Stimulated activated CD8-positive, alpha-beta memory T cell treated with anti-CD3 and anti-CD28 coated beads, Interleukin-15, amount 100 ng/mL, for 24 hours (primary cell): ENCODE results near the gene TSR3.

Experiments
- DNase-seq: peaks from one replicate; pipeline ENCODE4 v3.0.0-alpha.2; 2020; ENCODE audit warnings: low read depth

Gene TSR3

DNA sequence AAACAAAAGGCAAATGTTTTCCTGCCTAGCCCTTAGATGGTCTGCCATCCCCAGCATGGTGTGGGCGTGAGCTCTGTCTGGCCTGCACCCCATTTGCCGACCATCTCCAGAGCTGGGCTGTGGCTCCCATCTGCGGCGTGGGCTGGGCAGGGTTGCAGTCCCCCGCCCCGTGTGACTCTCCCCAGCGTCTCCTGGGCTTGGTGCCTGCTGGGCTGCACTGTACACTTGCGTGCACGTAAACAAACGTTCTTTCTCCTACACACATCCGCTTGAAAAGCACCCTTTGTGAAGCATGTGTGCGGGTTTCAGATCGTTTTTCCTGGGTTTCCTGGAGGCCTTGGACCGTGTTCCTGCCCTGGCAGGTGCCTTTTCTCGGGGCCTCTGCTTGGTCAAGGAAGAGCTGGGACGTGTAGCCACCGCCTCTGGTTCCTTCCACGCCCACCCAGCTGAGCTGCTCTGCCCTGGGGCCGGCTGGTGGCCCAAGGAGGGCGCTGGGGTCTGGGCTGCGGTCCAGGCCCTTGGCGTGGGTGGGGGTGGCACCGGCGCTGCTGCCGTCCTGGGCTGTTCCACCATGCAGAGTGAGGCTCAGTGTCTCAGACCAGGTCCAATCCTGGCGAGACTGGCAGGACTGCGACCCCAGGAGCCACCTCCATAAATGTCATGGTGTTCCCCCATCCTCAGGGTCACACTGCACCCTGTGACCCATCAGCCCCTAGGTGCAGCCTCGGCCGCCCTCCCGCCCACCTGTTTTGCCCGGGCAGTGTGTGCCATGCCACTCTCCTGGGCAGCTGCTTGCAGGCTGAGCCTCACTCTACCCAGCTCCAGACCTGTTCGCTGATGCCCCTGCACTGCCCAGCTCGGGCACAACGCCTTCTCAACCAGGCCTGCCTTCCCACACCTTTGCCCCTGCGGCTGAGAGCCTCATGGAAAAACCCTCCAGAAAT lies 28.1 kb downstream of the TSR3 start:
- DNase-seq, result no peak

DNA sequence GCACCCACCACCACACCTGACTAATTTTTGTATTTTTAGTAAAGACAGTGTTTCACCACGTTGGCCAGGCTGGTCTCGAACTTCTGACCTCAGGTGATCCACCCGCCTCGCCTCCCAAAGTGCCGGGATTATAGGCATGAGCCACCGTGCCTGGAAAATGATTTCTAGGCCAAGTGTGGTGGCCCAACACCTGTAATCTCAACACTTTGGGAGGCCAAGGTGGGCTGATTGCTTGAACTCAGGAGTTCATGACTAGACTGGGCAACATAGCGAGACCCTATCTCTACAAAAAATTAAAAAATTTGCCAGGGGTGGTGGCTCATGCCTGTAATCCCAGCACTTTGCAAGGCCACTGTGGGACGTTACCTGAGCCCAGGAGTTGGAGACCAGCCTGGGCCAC lies 29.3 kb downstream of the TSR3 start:
- DNase-seq, result no peak

DNA sequence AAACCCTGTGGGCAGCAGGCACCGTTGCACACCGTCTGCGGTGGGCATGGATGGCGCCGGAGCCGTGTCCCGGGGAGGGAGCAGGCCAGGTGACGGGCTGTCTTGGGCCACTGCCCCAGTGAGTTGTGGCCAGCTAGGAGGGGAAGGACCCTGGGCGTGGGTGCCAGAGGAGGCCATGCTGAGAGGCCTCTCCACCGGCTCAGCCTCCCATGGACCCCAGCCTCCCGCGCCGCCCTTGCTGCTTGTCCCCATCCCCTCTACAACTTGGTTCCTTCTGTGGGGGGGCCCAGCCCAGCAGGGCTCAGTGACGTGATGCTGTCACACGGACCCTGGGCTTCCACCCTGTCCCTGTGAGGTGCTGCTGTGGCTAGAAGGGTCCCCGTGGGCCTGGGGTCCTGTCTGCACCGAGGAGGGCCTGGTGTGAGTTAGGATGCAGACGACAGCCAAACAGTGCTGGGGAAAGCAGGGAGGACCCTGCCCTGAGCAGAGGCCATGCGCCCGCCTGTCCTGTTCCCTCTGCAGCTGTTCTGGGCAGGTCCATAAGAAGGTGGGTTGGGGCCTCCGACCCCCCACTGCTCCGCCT lies 30.9 kb downstream of the TSR3 start:
- DNase-seq, result no peak

DNA sequence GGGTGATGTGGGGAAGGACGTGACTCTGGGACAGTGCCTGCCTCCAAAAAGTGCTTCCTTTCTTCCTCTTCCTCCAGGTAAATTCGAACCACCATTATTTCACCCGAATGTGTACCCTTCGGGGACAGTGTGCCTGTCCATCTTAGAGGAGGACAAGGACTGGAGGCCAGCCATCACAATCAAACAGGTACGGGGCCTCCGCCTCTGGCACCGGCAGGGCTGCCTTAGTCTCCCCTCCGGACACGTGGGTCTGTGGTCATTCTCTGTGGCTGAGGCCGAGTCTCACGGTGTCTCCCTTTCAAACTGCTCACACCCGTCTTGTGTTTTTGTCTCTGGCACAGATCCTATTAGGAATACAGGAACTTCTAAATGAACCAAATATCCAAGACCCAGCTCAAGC lies 31.6 kb downstream of the TSR3 start:
- DNase-seq, result no peak

DNA sequence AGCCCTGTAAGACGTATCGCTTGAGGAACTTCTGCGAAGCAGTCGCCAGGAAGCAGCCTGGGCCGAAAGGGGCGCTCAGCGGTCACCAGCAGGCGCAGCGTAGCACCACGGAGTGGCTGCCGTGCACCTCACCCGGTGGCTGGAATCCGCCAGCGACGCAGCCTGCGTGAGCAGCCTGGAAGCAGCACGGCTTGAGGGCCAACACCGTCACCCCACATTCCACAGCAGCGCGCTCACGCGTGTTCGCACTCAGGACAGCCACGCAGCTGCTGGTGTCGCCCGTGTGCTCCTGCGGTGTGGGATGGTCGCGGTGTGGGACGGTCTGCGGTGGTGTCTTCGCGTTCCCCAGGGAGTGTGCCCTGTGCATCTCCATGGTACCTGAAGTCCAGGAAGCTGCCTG lies 32.6 kb downstream of the TSR3 start:
- no peak for DNase-seq

DNA sequence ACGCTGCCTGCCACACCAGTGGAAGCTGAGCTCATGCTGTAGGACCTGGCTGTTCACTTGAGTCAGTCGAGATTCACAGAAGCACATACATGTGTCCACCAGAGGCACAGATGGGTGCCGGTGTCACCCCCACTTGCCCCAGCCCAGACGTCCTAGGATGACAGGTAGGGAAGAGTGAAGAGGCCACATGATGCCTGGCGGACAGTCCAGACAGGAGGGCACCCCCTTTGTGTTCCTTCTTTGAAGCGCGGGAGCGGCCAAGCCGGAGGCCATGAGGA lies 33.5 kb downstream of the TSR3 start:
- no peak for DNase-seq

DNA sequence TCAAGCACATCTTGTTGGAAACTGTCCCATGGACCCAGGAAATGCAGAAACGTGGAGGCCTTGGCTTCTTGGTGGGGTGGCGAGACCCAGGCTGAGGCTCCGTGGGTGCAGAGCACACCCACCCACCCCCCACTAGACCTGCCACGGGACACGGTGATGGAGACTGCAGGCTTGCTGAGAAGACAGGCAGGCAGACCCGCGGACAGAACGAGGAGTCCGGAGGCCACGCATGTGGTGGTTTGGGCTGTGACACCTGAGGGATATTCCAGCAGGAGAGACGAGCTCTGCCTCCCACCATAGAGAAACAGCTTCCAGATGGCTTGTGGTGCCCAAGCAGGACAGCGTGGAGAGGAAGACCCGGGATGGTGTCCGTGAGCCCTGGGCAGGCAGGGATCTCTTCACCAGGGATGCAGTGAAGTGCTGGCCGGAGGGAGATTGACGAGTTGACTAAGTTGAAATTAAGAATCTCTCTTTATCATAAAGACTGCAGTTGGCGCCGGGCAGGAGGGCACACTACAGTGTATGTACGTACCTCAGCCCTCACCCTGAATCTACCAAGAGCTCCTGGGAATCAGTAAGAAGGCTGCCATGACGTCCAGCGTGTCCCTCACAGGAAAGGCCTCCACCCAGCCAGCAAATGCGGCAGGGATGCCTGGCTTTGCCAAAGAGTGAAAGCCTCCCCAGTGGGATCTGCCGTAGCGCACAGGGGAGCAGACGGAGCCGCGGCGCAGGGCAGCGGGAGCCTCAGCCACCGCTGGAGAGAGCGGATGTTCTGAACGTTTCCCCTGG lies 34.0 kb downstream of the TSR3 start:
- DNase-seq, result no peak

DNA sequence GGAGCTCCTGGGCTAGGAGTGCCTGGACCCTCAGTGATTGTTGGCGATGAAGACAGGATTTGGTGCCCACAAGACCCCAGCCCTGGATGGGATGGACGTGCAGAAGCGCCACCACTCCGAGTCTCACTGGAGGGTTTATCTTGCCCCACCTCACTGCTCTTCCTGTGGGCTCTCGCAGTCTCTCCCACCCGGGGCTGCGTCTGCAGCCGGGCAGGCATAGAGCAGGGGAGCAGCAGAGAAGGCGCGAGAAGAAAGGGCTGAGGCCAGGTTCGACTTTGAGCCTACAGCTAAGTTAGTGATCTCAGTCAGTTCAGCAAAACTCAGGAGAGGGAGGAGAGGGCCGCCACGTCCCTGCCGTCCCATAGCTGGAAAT lies 35.7 kb downstream of the TSR3 start:
- DNase-seq, result no peak

DNA sequence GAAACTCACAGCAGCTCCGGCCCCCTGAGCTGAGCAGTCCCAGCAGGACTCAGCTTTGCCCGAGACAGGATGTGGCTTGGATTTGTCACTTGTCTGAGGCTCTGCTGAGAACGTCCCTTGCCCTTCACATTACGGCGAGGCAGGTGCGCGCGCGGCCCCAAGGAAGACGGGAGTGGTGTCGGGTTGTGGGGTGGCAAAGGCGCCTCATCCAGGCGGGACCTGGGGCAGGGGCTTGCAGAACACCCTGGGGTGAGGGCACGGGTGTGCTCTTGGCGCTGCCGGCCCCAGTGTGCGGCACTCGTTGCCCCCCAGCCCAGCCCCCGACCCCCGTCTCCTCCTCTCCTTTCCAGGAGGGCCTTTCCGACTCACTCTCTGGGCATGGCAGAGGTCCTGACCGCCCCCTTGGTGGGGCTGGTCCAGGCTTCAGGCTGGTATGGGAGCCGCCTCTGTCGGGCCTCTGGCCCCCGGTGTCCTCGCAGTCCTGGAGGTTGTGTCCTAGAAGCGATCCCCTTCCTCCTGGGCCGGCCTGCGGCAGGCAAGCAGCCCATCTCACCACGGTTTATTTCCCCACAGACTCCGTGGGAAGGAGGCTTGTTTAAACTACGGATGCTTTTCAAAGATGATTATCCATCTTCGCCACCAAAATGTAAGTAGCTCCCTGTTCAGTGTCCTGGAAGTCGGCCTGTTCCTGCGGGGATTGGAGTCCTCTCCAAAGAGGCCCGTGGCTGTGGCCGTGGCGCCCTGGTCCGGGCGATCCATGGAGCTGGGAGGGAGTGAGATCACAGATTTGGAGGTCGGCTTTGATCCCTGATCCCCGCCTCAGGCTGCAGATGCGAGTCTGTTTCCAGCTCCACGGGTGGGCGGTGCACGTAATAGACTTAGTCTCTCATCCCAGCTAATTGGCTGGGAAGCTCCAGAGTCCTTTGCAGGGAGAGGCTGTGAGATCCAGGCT lies 36.3 kb downstream of the TSR3 start:
- no peak for DNase-seq

DNA sequence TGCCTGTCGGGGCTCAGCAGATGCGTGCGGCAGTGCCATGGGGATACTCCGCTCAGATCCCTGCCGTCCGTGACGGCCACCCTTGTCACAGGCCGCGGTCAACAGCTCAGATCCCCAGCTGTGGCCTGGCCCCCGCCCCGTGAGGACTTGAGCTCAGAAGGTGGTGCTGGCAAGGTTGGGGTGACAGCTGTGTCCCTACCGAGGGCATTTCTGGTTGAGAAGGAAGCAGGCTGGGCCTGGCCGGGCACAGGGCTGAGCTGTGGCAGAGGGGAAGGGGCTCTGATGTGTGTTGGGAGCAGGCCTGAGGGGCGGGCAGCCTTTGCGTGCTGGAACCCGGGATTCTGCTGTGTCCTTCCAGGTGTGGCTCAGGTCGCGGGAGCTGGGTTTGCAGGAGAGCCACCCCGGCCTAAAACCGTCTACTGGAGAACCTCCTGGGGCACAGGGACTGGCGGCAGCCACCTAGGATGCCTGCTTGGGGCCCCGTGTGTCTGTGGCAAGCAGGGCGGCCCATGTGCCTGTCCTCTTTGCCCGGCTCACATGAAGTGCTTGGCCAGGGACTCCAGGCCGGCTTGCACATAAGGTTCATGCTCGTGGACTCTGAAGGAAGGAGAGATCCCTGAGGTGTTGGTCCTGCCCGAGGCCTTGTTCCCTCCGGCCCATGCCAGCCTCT lies 37.1 kb downstream of the TSR3 start:
- DNase-seq, result no peak

DNA sequence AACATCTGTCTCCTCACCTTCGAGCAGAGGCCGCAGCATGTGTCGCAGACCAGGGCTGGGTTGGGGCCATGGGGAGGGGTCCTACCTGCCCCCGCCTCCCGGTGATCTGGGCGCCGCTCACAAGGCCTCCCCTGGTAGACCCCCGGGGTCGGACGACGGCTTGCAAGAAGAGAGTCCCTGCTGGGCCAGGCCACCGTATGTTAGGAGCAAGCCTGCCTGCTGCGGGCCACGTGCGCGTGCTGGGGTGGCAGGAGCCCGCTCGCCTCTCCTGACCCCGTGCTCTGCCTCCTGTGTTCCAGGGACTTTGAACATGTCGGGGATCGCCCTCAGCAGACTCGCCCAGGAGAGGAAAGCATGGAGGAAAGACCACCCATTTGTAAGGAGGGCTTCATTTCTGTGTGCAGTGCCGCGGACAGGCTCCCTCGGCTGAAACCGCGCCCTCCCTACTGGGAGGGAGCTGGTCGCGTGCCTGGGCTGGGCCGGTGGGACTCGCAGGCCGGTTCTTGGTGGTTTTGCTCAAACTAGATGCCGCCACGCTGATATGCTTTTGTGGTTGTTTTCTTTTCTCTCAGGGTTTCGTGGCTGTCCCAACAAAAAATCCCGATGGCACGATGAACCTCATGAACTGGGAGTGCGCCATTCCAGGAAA lies 37.8 kb downstream of the TSR3 start:
- no peak for DNase-seq

DNA sequence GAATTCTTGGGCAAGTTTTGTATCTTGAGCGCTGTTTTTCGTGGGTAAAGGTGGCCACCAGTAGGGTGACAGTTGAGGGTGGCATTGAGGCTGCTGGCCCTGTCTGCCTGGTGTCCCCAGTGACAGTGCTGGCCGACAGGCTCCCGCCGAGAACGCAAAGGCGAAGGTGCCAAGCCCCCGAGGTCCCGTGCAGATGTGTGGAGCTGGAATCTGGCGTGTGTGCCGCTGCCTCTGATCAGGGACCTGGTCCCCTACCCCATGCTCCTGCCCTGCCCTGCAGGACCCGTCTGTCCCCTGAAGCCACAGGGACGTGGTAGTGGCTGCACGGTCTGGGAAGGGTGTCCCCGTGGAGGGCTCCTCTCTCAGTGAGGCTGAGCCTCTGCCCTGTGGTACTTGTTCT lies 38.8 kb downstream of the TSR3 start:
- no peak for DNase-seq

DNA sequence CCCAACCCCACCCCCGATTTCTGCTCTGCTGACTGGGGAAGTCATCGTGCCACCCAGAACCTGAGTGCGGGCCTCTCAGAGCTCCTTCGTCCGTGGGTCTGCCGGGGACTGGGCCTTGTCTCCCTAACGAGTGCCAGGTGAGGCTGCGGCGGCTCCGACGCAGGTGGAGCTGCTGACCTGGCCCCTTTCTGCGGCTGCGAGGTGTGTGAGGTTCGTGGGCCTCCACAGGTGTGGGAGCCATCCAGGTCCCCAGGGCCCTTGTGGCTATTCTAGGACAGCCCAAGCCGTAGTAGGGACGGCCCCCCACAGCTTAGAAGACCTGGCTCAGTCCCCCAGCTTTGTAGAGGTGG lies 39.2 kb downstream of the TSR3 start:
- DNase-seq, result no peak

DNA sequence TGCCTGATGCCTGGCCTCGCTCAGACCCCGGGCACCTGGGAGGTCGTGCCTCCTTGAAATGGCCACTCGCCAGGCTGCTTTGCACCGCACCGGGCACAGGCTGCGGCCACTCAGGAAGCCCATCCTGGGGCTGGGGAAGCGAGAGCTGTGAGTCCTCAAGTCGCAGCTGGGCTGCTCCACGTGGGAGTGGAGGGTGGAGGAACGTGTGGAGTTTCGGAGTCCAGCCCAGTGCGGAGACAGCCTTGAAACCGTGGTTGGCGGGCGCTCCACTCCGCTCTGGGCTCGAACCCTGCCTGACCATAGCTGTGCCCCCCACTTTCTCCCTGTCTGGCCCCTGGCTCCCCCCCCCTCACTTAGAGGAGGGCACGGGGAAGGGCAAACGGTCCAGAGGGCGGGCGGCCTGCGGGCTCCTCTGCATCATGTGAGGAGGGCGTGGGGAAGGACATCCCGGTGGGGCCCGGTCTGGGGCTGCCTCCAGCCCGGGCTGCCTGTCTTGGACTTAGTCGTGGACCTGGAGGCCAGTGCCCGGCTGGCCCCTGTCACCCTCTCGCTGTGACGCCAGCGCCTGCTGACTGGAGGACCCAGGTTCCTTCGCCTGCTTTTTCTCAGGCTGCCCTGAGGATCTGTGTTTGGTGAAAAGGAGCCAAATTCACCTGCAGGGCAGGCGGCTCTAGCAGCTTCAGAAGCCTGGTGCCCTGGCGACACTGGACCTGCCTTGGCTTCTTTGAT lies 39.8 kb downstream of the TSR3 start:
- DNase-seq, result no peak

DNA sequence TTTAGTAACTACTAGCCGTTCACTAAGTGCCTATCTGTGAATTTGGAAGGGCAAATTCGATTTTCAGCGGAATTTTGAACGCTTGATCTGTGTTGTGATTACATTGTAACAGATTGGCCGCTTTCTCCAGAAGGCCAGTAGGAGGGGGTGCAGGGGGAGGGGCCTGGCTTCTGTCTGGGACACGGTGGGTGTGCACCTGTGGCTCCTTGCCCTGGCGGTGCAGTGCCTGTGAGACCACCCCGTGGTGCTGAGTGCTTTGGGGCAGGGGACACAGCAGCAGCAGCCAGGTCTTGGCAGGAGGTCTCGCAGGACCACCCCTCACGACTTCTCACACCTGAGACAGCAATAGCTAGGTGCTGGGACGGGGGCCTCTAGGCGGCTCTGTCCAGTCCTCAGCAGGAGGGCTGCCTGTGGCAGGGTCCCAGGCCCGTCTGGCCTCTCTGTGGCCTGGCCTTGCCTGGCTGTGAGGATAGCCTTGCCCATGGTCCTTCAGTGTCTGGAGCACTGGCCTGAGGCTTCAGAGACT lies 40.4 kb downstream of the TSR3 start:
- DNase-seq, result no peak

DNA sequence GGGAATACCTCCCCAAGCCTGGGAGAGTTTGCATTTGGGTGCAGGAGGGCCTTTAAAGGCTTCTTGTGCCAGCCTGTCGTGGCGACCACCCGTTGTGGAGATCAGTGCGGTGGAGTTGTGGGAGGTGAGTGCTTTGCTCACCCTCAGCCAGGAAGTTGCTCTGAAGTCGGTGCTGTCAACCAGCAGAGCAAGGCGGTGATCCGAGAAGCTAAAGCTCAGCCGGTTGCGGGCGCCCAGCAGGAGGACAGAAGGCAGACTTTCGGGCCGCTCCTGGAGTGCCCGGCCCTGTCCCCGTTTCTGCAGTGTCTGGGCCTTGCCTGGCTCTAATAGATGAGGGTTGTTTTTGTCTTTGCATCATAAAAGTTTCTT lies 40.9 kb downstream of the TSR3 start:
- DNase-seq, result no peak

DNA sequence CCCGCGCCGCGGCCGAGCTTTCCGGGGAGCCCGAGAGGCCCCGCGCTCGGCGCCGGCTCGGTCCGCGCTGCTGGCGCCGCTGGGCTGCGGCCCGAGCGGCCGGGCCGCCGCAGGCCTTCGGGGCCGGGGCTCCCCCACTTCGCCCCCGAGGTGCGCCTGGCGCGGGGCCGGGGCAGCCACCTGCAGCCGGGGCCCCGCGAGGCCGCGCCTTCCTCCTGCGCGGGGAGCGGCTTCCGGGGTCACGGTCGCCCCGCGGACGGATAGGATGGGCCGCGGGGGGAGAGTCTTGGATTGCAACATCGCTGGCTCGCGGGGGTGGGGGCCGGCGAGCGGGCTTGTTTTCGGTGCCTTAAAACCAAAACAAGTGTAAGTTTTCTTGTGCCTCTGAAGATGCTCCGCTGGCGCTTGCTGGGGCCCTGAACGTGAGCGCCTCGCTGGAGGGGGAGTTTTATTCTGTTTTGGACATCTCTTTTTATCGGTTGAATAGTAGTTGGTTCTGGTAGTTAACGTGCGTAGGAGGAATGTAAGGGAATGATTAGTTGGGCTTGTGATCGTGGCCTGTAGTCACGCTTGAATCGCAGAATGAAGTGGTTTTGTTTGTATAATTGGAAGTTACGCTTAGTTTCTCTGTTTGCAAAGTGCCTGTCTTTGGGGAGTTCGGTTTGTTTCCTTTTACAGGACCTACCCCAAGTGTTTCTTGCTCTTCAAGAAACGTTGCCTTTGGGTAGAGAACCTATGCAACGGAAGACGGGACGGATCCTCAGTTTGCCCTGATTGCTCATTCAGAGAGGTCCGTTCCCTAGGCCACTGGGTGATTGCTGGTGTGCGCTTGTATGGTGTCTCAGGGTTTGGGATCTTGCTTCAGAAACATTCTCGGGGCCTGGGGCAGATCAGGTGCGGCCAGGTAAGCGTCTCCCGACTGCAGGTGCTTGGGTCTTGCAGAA lies 41.5 kb downstream of the TSR3 start:
- DNase-seq, result peak; percentile 30

DNA sequence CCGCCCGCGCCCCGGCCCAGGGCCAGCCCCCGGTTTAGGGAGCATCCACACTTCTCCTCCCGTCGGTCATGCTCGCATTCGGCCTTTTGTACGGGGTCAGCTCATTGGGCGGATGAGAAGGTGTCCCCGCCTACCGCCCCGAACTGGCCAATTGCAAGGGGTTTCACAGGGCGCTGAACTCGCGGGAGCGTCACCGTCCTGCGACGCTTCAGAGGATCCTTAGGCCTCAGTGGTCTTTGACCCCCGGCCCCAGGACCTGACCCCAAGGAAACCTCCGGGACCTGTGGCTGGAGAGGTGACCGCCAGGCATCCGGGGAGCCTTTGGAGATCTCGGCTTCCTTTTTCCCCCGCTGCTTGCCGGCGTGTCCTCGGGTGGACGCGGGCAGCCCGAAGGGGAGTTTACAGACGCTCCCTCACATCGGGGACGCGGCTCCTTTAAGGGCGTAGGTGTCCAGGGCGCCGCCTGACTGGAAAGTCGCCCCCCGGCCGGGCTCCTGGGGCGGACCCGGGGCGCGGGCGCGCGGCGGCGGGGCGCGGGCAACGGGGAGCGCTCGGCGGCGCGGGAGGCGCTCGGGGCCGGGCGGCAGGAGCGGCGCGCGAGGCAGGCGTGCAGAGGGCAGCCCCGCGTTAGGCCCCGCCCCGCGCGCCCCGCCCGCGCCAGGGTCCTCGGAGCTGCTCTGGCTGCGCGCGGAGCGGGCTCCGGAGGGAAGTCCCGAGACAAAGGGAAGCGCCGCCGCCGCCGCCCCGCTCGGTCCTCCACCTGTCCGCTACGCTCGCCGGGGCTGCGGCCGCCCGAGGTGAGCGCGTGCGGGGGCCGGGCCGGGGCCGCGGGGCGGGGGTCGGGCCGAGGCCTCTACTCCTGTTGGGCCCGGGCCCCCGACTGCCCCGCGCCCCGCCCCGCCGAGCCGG lies 42.4 kb downstream of the TSR3 start, which contains the start of gene UBE2I:
Gene UBE2I, plus strand, starts transcription at position 660 of the 909 bp plus-strand sequence. CDS start 4,395 bp downstream, outside the sequence.
- peak; percentile 90 for DNase-seq
